Endothelial cell (in vitro differentiated cells): ENCODE results near the gene PDE4B. TPM values are rescaled to one million over a fixed set of nuclear protein-coding genes. Genes with fewer than 3 reads are reported as not detected.

Experiments
- DNase-seq: peaks from one replicate; pipeline ENCODE4 v3.0.0; 2021; ENCODE audit warnings: low spot score
- H3K27ac Mint-ChIP-seq: one replicate; pipeline ENCODE4 v1.8.0; 2021; ENCODE audit warnings: mixed read lengths, inconsistent platforms; ENCODE audit not compliant: unreplicated experiment
- H3K27me3 Mint-ChIP-seq: one replicate; pipeline ENCODE4 v1.8.0; 2021; ENCODE audit warnings: mild to moderate bottlenecking, moderate library complexity, mixed read lengths, inconsistent platforms; ENCODE audit not compliant: unreplicated experiment
- H3K36me3 Mint-ChIP-seq: one replicate; pipeline ENCODE4 v1.8.0; 2021; ENCODE audit warnings: mild to moderate bottlenecking, low read depth, mixed read lengths, inconsistent platforms; ENCODE audit not compliant: unreplicated experiment
- H3K4me1 Mint-ChIP-seq: one replicate; pipeline ENCODE4 v1.8.0; 2021; ENCODE audit warnings: mild to moderate bottlenecking, mixed read lengths, inconsistent platforms; ENCODE audit not compliant: unreplicated experiment
- H3K4me3 Mint-ChIP-seq: one replicate; pipeline ENCODE4 v1.8.0; 2021; ENCODE audit warnings: mild to moderate bottlenecking, mixed read lengths, inconsistent platforms; ENCODE audit not compliant: unreplicated experiment
- H3K9me3 Mint-ChIP-seq: one replicate; pipeline ENCODE4 v1.8.0; 2021; ENCODE audit warnings: mixed read lengths, inconsistent platforms; ENCODE audit not compliant: unreplicated experiment
- CTCF ChIP-seq: fragments of 200-600 bp; sonication (generic); IDR thresholded peaks from one replicate; pipeline ENCODE4 v1.5.0; 2021; ENCODE audit warnings: antibody characterized with exemption; ENCODE audit not compliant: unreplicated experiment
- total RNA-seq: library from RNA; stranded (reverse); fragmentation: NEBNext Ultra II Directional; extraction: Animal tissue kit (Norgen Biotek cat#: 25700); gene quantifications from one replicate; pipeline ENCODE4 v1.2.1, GENCODE V29; 2021; ENCODE audit not compliant: unreplicated experiment

Gene PDE4B
- total RNA-seq, 1 donor from 2014 or later: 45.6 TPM

- no peak for DNase-seq
- Mint-ChIP-seq H3K27ac (no peak overlapping the region), H3K4me1 (no peaks in the 10 kb centered on the region), H3K4me3 (no peak overlapping the region), H3K36me3 (peaks cover 8% of the 10 kb centered on the region), H3K9me3 (peaks cover 8% of the 10 kb centered on the region), H3K27me3 (no peaks in the 10 kb centered on the region)
- no peak for TF ChIP-seq CTCF
These were observed 415.9 kb downstream of the PDE4B start for GRCh38 chr1:66208632-66209031.

GRCh38 chr1:66210635-66211244 is 418.0 kb downstream of the PDE4B start:
- no peaks in the 10 kb centered on the region for H3K36me3 Mint-ChIP-seq
- H3K9me3 Mint-ChIP-seq: no peaks in the 10 kb centered on the region
- H3K4me3 Mint-ChIP-seq: no peak overlapping the region

GRCh38 chr1:66211521-66211920 is 418.8 kb downstream of the PDE4B start:
- no peak for DNase-seq
- H3K36me3 Mint-ChIP-seq: no peaks in the 10 kb centered on the region
- no peaks in the 10 kb centered on the region for H3K9me3 Mint-ChIP-seq
- no peak overlapping the region for H3K4me3 Mint-ChIP-seq
- no peak overlapping the region for H3K27ac Mint-ChIP-seq
- no peak for TF ChIP-seq CTCF
- no peaks in the 10 kb centered on the region for H3K4me1 Mint-ChIP-seq
- no peaks in the 10 kb centered on the region for H3K27me3 Mint-ChIP-seq

More at GRCh38 chr1:66210635-66211244, 418.0 kb downstream of the PDE4B start:
- H3K27me3 Mint-ChIP-seq: no peaks in the 10 kb centered on the region
- H3K27ac Mint-ChIP-seq: no peak overlapping the region
- TF ChIP-seq CTCF: no peak
- no peaks in the 10 kb centered on the region for H3K4me1 Mint-ChIP-seq
- no peak for DNase-seq

GRCh38 chr1:66213491-66213890 is 420.8 kb downstream of the PDE4B start:
- Mint-ChIP-seq H3K9me3 (no peaks in the 10 kb centered on the region), H3K4me3 (no peak overlapping the region), H3K27ac (no peak overlapping the region), H3K36me3 (no peaks in the 10 kb centered on the region), H3K4me1 (no peaks in the 10 kb centered on the region), H3K27me3 (no peaks in the 10 kb centered on the region)
- TF ChIP-seq CTCF: no peak
- DNase-seq: no peak

GRCh38 chr1:66214901-66215300 is 422.2 kb downstream of the PDE4B start:
- H3K36me3 Mint-ChIP-seq: no peaks in the 10 kb centered on the region
- DNase-seq: no peak
- no peak overlapping the region for H3K27ac Mint-ChIP-seq
- no peaks in the 10 kb centered on the region for H3K27me3 Mint-ChIP-seq
- no peak for TF ChIP-seq CTCF
- no peaks in the 10 kb centered on the region for H3K4me1 Mint-ChIP-seq
- H3K9me3 Mint-ChIP-seq: no peaks in the 10 kb centered on the region
- H3K4me3 Mint-ChIP-seq: no peak overlapping the region
